NB4 (cell line): ENCODE data around the gene ELF1.

ENCODE experiments used
- POLR2A ChIP-seq: IDR thresholded peaks from 2 replicates; pipeline ENCODE4 v1.6.1; 2011; ENCODE audit warnings: mild to moderate bottlenecking; ENCODE audit not compliant: insufficient read length; ENCODE audit errors: extremely low read depth
- TF ChIP-seq, protein P1 (sequence below): IDR thresholded peaks from 2 replicates; pipeline ENCODE4 v1.6.1; 2011; ENCODE audit warnings: low read depth, low read length

DNA sequence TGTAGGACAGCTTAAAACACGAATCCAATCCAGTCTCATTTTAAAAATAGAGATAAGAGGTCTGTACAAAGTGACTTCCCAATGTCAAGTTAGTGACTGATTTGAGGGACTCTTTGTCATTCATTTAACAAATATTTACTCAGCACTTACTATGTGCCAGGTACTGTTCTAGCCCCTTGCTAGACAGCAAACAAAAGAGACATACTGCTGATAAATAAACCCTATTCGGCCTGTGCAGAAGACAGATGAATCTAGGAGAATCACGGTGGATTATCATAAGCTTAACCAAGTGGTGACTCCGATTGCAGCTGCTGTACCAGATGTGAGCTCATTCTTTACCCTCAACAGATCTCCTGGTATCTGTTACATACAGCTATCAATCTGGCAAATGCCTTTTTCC, 6.4 kb upstream of the ELF1 start:
- TF ChIP-seq POLR2A, result no peak
- TF ChIP-seq, protein P1, sequence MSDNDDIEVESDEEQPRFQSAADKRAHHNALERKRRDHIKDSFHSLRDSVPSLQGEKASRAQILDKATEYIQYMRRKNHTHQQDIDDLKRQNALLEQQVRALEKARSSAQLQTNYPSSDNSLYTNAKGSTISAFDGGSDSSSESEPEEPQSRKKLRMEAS, result no peak
